SK-N-DZ (cell line): ENCODE measurements around the gene CUEDC1.
"Not testable (repeated sequence)": the region's sequence is repeated elsewhere in the genome, so short reads cannot be mapped to it uniquely, and the experiment has no call there.

Experiments
- DNase-seq: peaks from one replicate; pipeline ENCODE4 v3.0.0-alpha.2; 2015; ENCODE audit warnings: low spot score

Gene CUEDC1

DNA sequence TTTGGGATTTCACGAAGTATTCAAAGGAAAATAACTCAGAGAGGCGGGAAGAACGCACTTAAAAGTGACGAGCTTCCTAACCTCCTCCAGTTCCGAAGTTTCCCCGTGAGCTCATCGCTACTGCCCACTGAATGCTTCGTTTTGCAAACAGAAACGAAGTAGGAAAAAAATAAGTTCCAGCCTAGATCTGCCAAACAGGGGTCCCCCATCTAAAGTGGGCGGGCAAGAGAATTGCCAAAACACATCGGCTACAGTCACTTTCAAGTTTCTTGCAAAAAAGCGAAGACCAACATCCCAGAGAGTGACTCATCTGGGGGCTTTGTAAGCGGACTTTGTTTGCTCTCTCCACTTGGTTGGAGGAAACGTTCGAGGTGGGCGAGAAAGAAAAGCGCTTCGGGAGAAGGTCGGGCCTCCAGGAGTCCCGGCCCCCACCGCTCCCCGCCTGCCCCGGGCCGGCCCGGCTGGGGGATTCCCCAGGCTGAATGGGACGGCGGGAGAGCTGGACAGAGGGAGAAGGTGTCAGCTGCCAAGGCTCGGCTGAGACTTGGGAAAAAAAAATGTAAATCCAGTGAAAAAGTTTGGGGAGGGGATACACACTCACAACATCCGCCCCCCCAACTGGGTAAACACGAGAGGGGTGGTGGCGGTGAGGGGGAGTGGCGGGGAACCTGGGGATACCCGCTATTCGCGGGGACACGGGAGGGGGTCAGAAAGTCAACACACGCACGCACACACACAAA lies 31.8 kb upstream of the CUEDC1 start:
- no peak for DNase-seq

DNA sequence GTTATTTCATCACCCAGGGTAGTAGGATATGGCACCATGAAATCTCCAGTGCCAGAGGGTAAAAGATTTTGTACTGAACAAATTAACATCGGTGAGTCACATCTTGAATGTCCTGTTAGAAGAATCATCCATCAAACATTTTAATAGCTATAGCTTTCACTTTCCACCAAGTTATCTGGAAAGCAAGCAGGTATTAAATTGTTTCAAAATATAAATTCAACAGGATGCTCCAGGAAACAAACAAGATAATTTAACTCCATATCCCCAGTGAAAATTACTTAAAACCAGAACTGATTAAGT lies 30.4 kb upstream of the CUEDC1 start:
- DNase-seq, result no peak

GRCh38 chr17:57984936-57985674 lies 29.9 kb upstream of the CUEDC1 start:
- DNase-seq, result no peak

GRCh38 chr17:57984261-57984890 lies 29.2 kb upstream of the CUEDC1 start:
- no peak for DNase-seq

- DNase-seq, result no peak
These were observed 28.2 kb upstream of the CUEDC1 start for GRCh38 chr17:57983446-57983845.

DNA sequence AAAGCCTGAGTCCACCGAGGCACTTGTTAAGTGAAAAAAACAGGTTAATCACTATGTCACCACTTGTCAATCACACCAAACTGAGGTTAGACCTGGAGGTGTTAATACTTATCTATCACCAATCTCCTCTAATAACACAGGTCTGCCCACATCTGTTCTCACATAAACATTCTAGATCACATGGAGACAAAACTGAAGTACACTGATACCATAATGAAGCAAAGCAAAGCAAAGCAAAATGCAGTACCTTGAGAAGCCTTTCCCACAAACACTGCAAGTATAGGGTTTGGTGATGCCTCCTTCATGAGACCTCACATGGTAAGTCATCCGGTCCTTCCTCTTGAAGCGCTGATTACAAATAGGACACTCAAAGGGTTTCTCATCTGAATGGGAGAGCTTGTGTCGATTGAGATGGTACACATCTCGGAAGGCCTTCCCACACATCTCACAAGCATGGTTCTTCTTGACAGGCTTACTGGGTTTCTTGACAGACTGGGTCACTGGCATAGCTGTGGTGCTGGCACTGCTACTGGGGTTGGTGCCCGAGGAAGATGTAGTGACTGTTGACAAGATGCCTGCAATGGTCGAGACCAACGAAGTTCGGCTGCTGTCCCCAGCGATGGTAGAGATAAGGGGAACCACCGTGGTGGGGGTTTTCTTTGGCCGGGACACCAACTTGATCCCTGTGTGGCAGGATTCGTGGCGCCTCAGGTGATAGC lies 27.4 kb upstream of the CUEDC1 start:
- DNase-seq, result no peak

- DNase-seq, result no peak
These were observed 25.3 kb upstream of the CUEDC1 start for GRCh38 chr17:57980522-57980921.

DNA sequence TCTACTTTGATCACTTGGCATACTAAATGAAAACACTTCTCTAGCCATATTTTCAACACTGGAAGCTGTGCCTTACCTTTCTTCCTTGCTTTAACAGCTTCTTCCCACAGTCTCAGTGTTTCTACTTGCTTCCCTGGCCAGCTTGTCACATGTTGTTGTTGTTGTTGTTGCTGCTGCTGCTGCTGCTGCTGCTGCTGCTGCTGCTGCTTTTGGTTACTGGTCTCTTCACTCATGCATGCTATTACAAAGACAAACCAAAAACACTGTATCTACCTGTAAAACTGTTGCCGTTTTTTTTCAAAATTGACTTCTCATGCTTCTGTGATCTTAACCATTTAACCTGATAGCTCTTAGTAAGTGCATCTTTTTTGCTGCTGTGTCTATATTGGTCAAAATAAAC lies 23.9 kb upstream of the CUEDC1 start:
- DNase-seq, result no peak

- DNase-seq, result no peak
These were observed 21.4 kb upstream of the CUEDC1 start for GRCh38 chr17:57976594-57976993.

- DNase-seq, result no peak
These were observed 19.8 kb upstream of the CUEDC1 start for GRCh38 chr17:57975044-57975443.

DNA sequence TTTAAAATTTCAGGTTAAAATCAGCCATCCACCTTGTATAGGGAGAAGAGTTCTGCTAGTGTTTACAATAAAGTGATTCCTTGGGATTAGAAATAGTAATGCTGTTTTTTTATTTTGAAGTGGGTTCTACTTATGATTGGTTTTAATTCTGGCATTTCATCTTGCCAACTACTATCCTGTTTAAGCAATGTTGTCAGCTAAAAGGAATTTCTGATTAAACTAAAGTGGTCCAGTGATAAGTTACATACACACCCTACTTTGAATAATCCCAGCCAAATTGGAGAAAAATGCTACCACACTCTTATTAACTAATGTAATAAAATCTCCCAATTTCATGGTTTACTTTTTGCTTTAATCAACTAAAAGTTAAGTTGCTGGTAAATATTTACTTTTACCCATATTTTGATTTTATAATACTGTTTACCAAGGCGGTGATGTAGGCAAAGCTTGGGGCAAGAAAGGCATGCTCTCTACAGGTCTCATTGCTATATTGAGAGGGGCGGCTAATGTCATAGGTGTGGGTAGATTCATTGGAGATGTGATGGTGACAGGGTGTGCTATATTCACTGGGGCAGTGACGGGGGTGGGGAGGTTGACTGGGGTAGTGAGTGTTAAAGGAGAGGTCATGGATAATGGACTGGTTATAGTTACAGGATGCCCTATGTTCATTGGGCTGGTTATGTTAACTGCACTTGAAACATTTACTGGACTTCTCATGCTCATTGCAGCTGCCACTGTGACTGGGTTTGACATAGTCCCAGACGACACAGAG lies 19.0 kb upstream of the CUEDC1 start:
- DNase-seq, result not testable (repeated sequence)

DNA sequence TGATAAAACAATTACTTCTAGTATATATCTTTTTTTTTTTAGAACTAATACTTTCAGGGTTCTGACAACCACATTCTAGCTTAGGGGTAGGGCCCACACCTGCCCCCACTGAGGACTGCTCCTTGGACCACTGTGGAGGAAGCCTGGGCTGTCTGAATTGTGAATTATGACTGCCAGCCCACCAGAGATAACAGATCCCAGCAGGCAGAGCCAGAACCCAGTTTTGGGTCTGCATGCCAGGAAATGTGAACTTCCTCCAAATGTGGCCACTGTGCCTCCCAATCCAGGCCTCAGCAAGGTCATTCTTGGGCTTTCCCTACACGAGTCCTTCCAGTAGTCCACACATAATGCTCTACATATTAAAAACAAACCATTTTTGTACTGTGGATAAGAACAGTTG lies 16.9 kb upstream of the CUEDC1 start:
- no peak for DNase-seq

DNA sequence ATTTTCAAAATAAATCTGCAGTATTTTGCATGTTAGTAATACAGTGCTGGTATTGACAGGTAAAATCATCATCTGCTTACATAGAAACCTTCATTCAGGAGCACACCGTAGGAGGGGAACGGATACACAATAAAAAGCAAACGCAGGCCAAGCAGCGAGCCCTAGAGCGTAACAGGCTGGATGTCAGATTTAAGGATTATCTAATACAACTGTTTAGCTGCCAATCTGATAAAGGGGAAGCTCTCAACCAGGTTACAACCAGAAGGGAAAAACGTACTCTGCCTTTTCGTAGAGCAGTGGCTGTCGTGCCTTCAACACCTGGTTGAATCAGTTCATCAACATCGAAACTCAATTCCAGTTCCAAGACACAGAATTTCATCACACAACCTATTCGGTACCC lies 16.4 kb upstream of the CUEDC1 start:
- DNase-seq, result no peak

GRCh38 chr17:57970710-57971109 lies 15.5 kb upstream of the CUEDC1 start:
- no peak for DNase-seq

DNA sequence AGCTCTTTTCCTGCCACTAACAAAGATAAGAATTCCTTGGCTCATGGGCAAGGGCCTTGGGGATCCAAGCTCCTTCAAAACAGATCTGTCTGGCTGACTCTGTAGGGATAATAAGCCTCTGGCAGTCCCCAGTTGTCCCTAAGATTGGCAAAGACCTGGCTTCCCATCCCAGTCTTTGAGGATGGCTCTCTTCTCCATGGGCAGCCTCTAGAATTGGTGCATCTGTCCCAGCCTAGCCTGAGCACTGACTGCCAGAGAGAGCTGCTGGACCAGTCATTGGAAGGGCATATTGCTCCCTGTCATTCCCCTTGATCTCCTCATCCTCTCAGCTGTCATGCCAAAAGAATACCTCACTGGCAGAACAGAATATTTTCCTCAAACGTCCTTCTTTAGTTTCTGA lies 13.2 kb upstream of the CUEDC1 start:
- no peak for DNase-seq

GRCh38 chr17:57966875-57967274 lies 11.7 kb upstream of the CUEDC1 start:
- DNase-seq, result no peak

GRCh38 chr17:57966246-57966645 lies 11.0 kb upstream of the CUEDC1 start:
- no peak for DNase-seq

- DNase-seq, result no peak
These were observed 10.4 kb upstream of the CUEDC1 start for GRCh38 chr17:57965521-57966160.

GRCh38 chr17:57963149-57963511 lies 7.9 kb upstream of the CUEDC1 start:
- no peak for DNase-seq

DNA sequence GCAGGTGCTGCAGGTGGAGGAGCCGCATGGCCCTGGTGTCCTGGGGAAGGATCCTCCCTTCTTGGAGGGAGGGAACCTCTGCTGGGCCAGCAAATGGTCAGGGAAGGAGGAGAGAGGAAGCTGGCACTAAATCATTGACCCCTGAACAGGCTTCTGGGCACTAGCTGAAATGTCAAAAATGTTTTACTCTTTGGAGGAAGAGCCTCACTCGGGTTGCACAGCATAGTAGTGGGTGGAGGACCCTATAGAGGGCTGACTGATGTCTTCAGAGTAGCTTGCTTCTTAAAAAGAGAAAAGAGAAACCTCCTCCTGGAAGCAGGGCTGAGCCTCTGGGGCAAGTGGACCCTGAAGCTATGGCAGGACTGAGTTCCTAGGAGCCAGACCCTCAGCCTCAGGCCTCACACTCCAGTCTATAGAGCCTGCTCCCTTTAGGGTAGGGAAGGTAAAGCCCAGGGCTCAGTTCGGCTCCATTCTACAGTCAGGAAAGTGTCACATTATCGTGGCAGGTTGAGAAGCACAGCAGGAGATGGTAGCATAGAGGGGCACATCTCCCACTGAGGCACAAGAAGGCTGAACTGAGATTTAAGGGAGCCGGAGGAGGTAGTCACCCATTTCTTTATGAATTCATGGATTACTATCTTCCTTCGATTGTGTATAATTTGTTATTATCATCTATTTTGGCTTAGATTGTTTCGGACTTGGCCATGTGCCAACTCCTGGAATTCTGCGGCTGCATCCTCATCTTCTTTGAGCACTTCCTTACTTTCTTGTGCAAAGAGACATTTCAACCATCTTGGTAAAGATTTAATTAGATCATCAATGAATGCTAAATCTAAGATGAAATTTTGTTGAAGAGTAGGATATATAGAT lies 7.3 kb upstream of the CUEDC1 start:
- no peak for DNase-seq
